ENCODE data around the gene PHTF2.
"Not testable (repeated sequence)": the region's sequence is repeated elsewhere in the genome, so short reads cannot be mapped to it uniquely, and the experiment has no call there.

PHTF2 gene

GRCh38 chr7:77831953-77832352 is 33.4 kb downstream of the PHTF2 start:
- H3K79me2 ChIP-seq (ENCODE audit: insufficient read depth, low read length): peaks cover 31% of the 10 kb centered on the region
- H3F3A ChIP-seq (ENCODE audit: insufficient read depth, low read length): no peaks in the 10 kb centered on the region
- peak overlapping the region; percentile 20 for H3K4me3 ChIP-seq (ENCODE audit: low read depth, low read length, poor library complexity, severe bottlenecking)
- H3K9ac ChIP-seq (ENCODE audit: low read length): no peak overlapping the region; the same call in 1 of the 2 replicates
- no peaks in the 10 kb centered on the region for H4K20me1 ChIP-seq (ENCODE audit: insufficient read depth, low read length)
- peak overlapping the region; percentile 59 for H3K27ac ChIP-seq (ENCODE audit: low read depth, low read length, poor library complexity, severe bottlenecking)
- no peaks in the 10 kb centered on the region for H3K9me2 ChIP-seq (ENCODE audit: low read depth, low read length)
- H3K36me3 ChIP-seq (ENCODE audit: insufficient read depth, low read length): no peaks in the 10 kb centered on the region
- no peaks in the 10 kb centered on the region for H3K9me3 ChIP-seq (ENCODE audit: low read length)
- no peak overlapping the region for H2AFZ ChIP-seq (ENCODE audit: low read length)
- TF ChIP-seq EZH2 (IDR thresholded peaks at IDR 0.05; ENCODE audit: borderline replicate concordance, low read length) (no peak), CTCF (IDR thresholded peaks at IDR 0.05; ENCODE audit: low read length) (no peak)
- H3K4me2 ChIP-seq (ENCODE audit: low read length): peak overlapping the region; percentile 52
- peaks cover 73% of the 10 kb centered on the region for H3K4me1 ChIP-seq (ENCODE audit: insufficient read depth, low read length, severe bottlenecking)
- no peaks in the 10 kb centered on the region for H3K27me3 ChIP-seq (ENCODE audit: insufficient read depth, low read length)

- Histone ChIP-seq H3K9ac (ENCODE audit: low read length) (no peak overlapping the region), H2AFZ (ENCODE audit: low read length) (no peak overlapping the region), H4K20me1 (ENCODE audit: insufficient read depth, low read length) (no peaks in the 10 kb centered on the region), H3K9me3 (ENCODE audit: low read length) (no peaks in the 10 kb centered on the region), H3K27ac (ENCODE audit: low read depth, low read length, poor library complexity, severe bottlenecking) (no peak overlapping the region), H3K79me2 (ENCODE audit: insufficient read depth, low read length) (peaks cover 41% of the 10 kb centered on the region), H3K4me1 (ENCODE audit: insufficient read depth, low read length, severe bottlenecking) (peaks cover 74% of the 10 kb centered on the region), H3K4me2 (ENCODE audit: low read length) (no peak overlapping the region), H3F3A (ENCODE audit: insufficient read depth, low read length) (no peaks in the 10 kb centered on the region), H3K27me3 (ENCODE audit: insufficient read depth, low read length) (no peaks in the 10 kb centered on the region), H3K4me3 (ENCODE audit: low read depth, low read length, poor library complexity, severe bottlenecking) (no peak overlapping the region), H3K9me2 (ENCODE audit: low read depth, low read length) (no peaks in the 10 kb centered on the region), H3K36me3 (ENCODE audit: insufficient read depth, low read length) (no peaks in the 10 kb centered on the region)
- no peak for TF ChIP-seq CTCF (IDR thresholded peaks at IDR 0.05; ENCODE audit: low read length)
- TF ChIP-seq EZH2 (IDR thresholded peaks at IDR 0.05; ENCODE audit: borderline replicate concordance, low read length): no peak
Observed at GRCh38 chr7:77833136-77833535, 34.6 kb downstream of the PHTF2 start.

GRCh38 chr7:77836425-77836824 is 37.9 kb downstream of the PHTF2 start:
- H3K27ac ChIP-seq (ENCODE audit: low read depth, low read length, poor library complexity, severe bottlenecking); H3K36me3 ChIP-seq (ENCODE audit: insufficient read depth, low read length); H4K20me1 ChIP-seq (ENCODE audit: insufficient read depth, low read length); H3F3A ChIP-seq (ENCODE audit: insufficient read depth, low read length); H3K9me2 ChIP-seq (ENCODE audit: low read depth, low read length); H3K9me3 ChIP-seq (ENCODE audit: low read length); H3K27me3 ChIP-seq (ENCODE audit: insufficient read depth, low read length); H3K9ac ChIP-seq (ENCODE audit: low read length); H3K4me3 ChIP-seq (ENCODE audit: low read depth, low read length, poor library complexity, severe bottlenecking); H3K4me2 ChIP-seq (ENCODE audit: low read length); H2AFZ ChIP-seq (ENCODE audit: low read length): not testable (repeated sequence)
- Histone ChIP-seq H3K4me1 (ENCODE audit: insufficient read depth, low read length, severe bottlenecking) (peaks cover 69% of the 10 kb centered on the region), H3K79me2 (ENCODE audit: insufficient read depth, low read length) (peaks cover 54% of the 10 kb centered on the region)

- Histone ChIP-seq H3K36me3 (ENCODE audit: insufficient read depth, low read length) (no peaks in the 10 kb centered on the region), H3K27me3 (ENCODE audit: insufficient read depth, low read length) (no peaks in the 10 kb centered on the region), H3K4me2 (ENCODE audit: low read length) (no peak overlapping the region), H3K9ac (ENCODE audit: low read length) (no peak overlapping the region), H3K9me2 (ENCODE audit: low read depth, low read length) (no peaks in the 10 kb centered on the region), H3F3A (ENCODE audit: insufficient read depth, low read length) (no peaks in the 10 kb centered on the region), H3K27ac (ENCODE audit: low read depth, low read length, poor library complexity, severe bottlenecking) (peak overlapping the region; percentile 24), H3K79me2 (ENCODE audit: insufficient read depth, low read length) (peaks cover 54% of the 10 kb centered on the region), H3K9me3 (ENCODE audit: low read length) (no peaks in the 10 kb centered on the region), H4K20me1 (ENCODE audit: insufficient read depth, low read length) (no peaks in the 10 kb centered on the region), H3K4me1 (ENCODE audit: insufficient read depth, low read length, severe bottlenecking) (peaks cover 61% of the 10 kb centered on the region), H2AFZ (ENCODE audit: low read length) (no peak overlapping the region), H3K4me3 (ENCODE audit: low read depth, low read length, poor library complexity, severe bottlenecking) (no peak overlapping the region)
- TF ChIP-seq CTCF (IDR thresholded peaks at IDR 0.05; ENCODE audit: low read length): no peak
- TF ChIP-seq EZH2 (IDR thresholded peaks at IDR 0.05; ENCODE audit: borderline replicate concordance, low read length): no peak
Observed at GRCh38 chr7:77837275-77837674, 38.7 kb downstream of the PHTF2 start.
